GM19238 (cell line): ENCODE results near the gene FGFRL1.

Experiments used
- DNase-seq: peaks from one replicate; pipeline ENCODE4 v3.0.0; 2011; ENCODE audit warnings: low spot score; ENCODE audit not compliant: insufficient read length

The FGFRL1 gene, protein sequence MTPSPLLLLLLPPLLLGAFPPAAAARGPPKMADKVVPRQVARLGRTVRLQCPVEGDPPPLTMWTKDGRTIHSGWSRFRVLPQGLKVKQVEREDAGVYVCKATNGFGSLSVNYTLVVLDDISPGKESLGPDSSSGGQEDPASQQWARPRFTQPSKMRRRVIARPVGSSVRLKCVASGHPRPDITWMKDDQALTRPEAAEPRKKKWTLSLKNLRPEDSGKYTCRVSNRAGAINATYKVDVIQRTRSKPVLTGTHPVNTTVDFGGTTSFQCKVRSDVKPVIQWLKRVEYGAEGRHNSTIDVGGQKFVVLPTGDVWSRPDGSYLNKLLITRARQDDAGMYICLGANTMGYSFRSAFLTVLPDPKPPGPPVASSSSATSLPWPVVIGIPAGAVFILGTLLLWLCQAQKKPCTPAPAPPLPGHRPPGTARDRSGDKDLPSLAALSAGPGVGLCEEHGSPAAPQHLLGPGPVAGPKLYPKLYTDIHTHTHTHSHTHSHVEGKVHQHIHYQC

DNA sequence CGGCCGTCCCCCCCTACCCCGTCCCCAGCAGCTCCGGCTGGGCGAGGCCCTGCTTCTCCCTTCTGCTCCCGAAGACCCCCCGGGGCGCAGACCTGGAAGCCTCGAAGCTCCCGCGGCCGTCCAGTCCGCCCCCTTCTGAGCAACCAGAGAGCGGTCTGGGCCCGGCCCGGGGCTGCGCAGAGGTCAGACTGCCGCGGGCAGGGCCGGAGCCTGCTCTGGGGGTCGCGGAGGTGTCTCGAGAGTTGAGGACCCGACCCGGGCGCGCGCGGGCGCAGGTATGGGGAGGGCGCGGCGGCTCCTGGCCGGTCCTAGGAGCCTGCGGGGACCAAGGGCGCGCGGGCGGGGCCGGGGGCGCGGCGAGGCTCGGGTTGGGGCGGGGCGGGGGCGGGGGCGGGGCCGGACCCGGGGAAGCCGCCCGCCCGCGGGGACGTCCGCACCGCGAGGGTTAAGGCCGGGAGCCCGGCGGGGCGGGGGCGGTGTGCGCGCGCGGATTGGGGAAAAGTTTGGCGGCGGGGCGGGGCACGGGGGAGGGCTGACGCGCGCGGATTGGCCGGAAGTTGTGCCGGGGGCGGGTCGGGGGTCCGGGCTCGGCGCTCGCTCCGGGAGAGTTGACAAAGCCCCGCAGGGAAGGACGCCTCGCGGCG is at the start of gene FGFRL1:
FGFRL1 (plus strand) TSS at position 605 of the 644 bp plus-strand sequence. CDS start 860 bp downstream, outside the sequence.
- DNase-seq = peak; percentile 94

DNA sequence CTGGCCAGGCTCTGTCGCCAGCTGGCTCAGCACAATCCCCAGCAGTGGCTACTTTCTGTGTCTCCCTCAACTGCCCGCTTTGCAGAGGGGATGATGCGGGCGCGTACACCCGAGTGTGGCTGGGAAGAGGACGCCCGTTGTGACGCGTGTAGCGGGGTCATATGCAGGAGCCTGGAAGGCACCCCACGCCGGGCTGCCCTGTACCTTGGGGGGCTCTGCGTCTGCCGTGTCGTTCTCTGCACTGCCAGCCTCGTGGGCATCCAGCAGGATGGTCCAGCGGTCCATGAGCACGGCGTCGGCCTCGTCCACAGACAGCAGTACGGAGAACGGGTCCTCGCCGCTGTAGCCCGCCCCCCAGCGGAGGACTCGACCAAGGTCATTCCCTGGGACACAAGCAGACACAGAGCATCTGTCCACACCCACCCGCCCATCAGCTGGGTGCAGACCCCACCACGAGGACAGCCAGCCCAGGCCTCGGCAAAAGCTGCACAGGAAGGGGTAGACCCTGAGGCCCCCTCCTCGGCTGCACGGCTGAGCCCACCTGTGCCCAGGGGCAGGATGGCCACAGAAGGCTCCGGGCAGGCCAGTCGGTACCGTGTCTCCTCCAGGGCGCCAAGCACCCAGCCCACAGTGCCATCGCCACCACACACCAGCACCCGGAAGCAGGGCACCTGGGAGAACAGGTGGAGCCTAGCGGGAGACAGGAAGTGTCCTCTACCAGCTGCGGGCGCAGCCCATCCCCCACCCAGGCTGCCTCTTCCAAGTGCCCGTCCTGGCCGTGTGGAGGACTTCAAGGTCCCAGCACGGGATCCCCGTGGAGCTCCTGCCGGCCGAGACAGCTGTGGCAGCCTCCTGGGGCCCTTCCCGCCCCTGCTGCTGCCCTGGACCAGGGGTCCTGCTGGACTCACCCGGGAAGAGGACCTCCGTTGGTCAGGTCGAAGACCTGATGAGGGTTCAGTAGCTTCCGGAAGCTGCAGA is 48.9 kb upstream of the FGFRL1 start:
- DNase-seq = no peak

DNA sequence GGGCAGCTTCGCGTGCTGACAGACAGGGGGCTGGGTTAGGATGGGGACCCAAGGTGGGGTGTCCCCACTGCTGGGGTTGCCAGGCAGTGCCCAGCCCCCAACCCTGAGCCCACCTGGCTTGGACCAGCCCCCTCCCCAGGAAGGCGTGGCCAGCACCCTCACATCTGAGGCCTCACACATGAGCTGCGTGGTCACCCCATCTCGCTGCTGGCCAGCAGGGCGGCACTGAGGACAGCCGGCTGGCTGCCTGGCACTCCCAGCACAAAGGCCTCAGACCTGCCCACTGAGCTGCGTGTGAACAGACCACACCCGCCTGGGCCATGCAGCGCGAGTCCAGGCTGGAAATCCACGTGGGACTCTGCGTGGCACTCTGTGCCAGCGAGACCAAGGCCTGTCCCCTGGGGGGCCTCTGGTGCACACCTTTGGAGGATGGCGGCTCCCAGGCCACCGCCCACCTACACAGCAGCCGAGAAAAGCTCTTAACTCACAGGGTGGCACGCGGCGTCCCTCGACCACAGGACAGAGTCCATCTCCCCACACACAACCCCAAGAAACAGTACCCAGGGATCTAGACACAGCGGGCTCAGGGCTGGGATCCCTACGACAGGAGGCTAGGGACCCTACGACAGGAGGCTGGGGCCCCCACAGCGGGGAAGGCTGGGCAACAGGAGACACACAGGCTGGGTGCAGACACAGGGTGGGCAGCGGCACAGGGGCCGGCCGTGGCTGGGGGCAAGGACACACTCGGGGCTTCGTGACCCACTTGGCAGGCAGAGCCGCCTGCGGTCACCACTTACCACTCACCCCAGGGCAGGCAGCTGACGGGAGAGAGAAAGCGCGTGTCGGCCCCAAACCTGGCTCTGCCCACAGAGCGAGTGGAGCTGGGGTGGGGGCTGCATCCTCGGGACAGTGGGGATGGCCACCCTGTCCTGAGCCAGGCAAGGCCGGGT is 47.9 kb upstream of the FGFRL1 start:
- no peak for DNase-seq

DNA sequence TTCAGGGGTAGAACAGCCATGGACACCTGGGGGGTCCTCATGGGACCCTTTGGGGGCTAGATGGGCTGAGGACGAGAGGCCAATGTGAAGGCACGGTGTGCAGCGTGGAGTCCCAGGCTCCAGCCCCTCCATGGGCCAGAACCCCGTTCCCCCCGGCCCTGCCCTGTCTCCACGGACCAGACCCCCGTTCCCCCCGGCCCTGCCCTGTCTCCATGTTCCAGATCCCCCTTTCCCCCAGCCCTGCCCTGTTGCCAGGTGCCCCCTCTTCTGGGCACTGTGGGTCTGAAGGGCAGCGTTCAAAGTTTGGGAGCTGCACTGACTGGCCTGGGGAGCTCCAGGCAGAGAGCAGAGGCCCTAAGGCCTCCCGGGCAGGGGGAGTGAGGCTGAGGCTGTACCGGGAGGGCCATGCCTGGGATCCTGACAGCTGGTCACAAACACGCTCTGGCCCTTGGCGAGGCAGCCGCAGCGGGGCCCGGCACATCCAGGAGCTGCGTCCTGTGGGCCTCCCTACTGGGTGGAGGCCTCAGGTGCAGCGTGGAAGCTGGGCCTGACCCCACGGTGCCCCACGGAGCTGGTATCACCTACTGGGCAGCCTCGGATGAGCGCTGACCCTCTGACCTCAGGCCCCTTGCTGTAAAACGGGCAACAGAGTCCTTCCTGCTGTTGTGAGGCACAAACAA is 46.9 kb upstream of the FGFRL1 start:
- no peak for DNase-seq

DNA sequence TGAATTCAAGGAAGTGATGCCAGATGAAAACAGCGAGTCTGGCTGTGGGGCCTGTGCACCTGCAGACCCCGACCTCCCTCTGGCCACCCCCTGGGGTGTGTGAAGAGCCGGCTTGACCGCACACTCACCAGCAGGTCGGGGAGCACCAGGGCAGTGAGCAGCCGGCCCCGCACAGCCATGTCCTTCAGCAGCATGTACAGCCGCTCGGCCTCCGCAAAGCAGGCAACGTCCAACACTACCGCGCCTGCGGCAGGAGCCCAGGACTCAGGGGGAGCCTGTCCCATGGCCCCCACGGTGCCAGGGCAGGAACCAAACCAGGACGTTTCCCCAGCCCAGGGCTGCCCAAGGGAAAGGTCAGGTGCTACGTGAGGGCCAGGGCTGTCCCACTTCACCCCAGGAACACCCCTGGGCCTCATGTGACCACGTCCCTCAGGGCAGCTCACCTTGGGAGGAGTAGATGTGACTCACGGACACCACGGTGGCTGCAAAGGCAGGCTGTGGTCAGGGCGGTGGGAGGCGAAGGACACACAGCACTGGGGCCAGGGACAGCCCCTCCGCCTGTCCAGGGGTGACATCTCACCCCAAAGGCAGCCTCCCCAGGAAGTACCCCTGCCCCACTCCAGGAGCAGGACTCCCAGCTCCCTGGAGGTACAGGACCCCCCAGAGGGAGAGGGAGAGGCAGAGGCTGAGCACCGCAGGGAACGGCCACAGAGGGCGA is 46.2 kb upstream of the FGFRL1 start:
- no peak for DNase-seq

DNA sequence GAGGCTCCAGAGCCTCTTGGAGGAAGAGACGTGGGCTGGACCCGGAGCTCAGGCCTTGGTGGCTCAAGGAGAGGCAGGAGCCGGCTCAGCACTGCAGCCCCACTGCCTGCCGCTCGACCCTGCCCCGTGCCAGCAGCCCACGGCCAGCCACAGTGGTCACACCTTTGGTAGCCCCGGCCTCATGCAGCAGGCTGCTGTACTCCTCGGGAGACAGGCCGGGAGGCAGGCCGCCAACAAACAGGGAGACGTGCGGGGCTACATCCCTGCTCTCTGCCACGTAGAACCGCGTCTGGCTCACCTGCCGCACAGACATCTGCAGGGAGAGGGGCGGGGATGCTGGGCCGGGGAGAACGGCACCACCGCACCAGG is 45.7 kb upstream of the FGFRL1 start:
- DNase-seq = no peak

DNA sequence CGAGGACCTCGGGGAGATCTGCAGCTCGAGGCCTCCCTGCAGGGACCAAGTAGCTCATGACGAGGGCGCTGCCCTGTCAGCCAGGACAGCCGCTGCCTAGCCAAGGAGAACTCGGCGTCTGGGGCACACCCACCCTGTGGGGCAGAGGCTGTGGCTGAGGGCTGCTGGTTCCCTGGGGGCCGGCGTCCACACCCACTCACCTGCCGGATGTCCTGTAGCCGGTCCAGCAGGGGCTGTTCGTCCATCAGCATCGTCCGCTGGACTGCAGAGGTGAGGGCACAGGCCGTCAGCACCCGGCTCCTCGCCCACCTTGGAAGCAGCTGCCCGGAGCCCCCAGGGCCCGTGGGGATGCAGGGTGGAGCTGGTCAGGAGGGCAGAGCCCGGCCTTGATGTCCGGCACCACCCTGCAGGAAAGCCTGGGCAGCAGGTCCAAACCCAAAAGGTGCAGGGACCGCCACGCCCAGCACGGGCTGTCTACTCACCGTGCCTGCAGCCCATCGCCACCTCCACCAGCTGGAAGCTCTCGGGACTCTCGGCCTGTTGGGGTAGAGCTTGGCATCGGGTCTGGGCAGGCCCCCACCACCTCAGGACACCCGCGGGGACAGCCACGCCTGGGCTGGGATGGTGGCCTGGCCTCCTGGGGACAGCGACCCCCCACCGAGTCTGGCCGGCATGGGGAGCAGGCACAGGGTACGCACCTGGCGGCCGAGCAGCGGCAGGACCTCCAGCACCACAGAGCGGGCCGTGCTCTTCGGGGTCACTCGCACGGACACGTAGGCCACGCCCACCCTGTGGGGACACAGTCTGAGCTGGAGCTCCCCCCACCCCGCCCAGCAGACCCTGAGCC is 44.9 kb upstream of the FGFRL1 start:
- DNase-seq = no peak

DNA sequence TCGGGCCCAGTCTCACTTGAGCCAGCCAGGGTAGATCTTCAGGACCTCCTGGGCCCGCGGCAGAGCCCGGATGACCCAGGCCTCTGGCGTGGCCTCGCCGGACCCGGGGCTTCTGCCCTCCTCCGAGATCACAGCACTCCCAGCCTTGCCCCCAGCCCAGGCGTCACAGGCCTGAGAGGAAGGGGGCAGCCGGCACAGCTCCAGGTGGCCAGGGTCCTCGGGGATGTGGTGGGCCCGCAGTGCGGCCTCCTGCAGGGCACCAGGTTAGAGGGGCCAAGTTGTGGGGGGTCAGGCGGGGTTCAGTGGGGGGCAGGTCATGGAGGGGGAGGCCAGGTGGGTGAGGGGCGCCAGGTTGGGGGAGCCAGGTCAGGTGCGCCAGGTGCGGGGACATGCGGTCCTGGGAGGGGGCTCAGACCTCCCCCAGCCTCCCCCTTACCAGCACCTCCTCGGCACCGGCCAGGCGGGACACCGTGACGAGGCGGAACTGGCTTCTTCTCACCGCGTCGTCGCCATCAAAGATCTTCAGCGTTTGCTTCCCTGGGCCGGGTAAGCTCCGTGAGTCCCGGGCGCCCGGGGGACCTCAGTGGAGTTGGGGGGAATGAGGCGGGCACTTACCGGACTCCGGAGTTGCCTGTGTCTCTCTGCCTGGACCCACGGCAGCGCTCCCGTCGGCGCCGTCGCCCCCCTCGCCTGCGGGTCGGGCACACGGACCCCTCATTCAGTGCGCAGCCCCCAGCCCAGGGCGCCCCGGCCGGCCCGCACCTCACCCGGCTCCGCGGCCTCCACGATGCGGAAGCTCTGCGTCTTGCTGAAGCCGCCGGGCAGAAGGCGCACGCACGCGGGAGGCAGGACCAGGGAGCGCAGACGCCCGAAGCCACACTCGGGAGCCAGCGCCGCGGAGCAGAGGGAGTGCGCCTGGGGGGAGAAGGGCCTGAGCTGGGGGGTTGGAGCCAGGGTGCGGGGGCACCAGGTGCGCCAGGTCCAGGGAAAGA is 44.0 kb upstream of the FGFRL1 start:
- no peak for DNase-seq

DNA sequence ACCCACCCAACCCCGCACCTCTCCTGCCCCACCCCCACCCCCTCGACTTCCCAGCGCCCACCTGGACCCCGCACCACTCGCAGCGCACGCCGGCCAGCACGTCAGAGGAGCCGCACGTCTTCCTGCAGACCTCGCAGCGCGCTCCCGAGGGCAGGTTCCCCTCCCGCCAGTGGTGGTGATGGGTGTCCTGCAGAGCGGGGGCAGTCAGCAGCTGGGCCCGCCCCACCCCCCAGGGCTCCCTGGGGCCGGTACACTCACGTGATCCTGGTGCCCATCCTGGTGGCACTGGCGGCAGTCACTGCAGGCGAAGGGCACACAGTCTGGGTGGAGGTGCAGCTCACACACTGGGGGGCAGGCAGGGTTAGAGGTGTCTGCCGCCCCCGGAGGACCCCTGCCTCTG is 43.2 kb upstream of the FGFRL1 start:
- DNase-seq = no peak

DNA sequence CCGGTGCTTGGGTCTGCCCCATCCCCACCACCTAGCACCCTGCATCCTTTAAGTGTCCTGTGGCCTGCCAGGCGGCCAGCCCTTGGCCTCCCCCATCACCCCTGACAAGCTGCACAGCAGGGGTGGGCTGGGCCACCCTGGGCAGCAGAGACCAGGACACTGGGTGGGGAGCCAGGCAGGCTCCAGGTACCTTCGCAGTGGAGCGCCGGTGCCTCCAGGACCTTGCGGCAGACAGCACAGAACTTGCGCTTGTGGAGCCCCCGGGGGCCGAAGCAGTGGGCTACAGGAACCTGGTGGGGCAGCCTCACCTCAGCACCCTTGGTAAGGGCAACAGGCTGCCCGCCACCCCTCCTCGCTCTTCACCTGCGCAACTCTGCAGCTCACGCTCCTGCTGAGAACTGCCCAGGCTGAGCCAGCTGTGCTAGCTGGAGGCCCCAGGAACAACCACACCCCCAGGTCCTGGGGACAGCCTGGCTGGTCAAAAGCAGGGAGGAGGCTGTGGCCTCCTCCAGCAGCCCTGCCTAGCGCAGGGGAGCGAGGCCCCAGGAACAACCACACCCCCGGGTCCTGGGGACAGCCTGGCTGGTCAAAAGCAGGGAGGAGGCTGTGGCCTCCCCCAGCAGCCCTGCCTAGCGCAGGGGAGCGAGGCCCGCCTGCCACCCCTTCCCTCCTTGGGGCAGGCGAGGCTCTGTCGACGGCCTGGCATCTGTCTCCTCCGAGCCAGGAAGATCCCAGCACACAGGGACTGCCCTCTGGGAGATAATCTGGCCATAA is 42.6 kb upstream of the FGFRL1 start:
- no peak for DNase-seq

DNA sequence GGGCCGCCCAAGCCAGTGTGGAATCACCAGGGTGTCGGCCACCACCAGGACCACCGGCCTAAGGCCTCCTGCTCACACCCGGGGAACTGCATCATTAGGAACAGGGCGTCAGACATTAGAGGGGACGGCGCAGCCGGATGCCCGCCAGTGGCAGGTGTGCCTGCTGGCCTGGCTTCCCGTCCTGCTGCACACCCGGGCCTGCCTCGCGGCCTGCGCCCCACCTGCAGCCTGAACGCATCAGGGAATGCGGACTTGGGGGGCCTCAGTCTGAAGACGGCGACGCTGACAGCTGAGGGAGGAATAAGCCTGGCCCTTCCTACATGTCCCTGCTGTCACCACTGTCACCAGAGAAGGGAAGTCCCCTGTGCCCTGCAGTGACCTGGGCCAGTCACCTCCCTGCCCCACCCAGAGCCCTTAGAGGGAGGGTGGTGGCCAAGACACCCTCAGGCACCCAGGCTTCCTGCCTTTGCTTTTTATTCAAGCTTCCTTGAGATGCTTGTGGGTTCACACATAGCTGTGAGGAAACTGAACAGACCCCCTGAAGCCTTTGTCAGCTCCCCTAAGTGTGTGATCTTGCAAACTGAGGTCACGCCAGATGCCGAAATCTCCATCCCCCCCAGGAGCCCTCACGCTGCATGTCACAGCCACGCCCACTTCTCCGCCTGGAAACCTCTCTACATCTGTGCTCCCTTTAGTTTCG is 41.2 kb upstream of the FGFRL1 start:
- no peak for DNase-seq

DNA sequence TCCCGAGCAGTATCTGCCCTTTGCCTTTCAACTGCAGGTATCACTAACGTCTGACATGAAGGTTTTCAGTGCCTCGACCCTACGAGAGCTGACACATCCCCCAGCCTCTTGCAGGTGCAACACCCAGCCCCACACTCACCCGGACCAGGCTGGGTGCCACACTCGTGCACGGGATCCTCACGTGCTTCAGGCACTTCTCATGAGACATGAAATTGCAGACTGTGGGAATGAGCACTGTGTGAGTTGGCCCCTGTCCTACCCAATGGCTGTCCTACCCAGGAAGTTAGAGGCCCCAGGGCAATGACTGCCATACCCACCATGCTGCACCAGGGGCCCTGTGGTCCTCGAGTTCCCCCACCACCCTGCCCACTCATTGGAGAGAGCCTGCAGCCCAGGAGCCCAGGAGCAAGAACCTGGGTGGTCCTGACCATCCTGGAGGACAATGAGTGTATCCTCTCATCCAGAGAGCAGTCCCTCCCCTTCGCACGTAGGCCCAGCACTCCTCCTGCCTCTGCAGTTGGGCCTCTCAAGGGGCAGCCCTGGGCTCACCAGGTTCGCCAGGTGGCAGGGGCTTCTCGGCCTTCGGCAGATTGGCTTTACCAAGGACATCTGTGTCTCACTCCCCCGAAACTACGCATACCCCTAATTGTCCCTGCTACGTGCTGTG is 40.4 kb upstream of the FGFRL1 start:
- DNase-seq = no peak

DNA sequence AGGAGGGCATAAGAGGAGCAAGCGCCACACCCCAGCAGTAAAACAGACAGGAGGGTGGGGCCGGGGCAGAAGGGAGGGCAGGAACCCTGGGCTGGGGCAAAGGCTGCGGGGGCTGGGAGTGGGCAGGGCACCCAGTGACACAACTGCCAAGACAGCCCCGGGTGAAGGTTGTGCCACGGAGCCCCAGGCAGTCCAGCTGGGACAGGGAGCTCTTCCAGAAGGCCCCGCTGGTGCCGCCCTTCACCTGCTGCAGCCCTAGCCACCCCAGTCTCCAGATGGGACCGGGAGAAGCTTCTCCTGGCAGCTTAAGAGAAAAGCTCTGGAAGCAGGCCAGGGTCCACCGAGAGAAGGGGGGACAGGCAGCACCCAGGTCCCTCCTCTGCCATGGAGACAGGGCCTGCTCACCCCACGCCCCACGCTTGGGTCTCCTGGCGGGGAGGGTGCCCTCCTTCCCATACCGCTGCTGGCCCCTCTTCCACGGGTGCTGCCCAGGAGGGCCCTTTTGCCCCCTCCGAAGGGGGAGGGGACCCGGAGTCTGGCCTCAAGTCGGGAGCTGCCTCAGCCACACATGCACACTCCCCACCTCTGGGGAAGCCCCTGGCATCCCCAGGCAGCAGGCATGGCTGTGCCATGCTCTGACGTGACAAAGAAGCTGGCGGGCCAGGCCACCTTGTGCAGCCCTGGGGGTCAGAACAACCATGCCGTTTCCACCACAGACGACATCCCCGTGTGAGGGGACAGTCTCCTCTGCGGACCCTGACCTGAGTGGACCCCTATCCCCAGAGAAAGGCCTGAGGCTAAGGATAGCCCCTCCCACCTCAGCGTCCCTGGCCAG is 39.5 kb upstream of the FGFRL1 start:
- no peak for DNase-seq
